Retinal pigment epithelial cell (primary cell): Measurements from ENCODE around the gene AQP4.

Source experiments
- DNase-seq: peaks from one replicate; pipeline ENCODE4 v3.0.0-alpha.2; 2010; ENCODE audit warnings: low read depth
- H3K4me3 ChIP-seq: 2 replicates; pipeline ENCODE4 v1.5.1; 2011; ENCODE audit warnings: mild to moderate bottlenecking, low read length, control low read depth, moderate library complexity
- TF ChIP-seq, protein P1 (sequence below): conservative IDR thresholded peaks from 2 replicates; pipeline ENCODE4 v1.5.1; 2011; ENCODE audit warnings: low read depth, low read length, control low read depth, inconsistent platforms

Gene AQP4

DNA sequence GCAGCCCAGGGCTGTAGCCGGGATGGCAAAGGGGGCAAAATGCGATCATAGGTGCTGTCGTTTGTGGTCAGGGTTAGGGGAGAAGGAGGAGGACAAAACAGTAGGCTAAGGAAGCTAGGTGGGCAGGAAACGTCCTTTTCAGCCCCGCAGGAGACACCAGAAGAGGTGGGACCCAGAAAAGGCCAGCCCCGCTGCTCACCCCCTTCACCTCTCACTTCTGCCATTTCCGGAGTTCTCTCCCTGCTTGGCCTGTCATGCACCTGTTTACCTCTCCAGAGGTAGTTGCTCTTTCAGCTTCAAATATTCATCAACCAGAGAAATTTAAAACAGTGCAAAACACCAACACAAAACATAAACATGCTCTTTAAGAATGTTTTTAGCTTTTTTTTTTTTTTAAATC is 849 bp downstream of the AQP4 start:
- TF ChIP-seq, protein P1, sequence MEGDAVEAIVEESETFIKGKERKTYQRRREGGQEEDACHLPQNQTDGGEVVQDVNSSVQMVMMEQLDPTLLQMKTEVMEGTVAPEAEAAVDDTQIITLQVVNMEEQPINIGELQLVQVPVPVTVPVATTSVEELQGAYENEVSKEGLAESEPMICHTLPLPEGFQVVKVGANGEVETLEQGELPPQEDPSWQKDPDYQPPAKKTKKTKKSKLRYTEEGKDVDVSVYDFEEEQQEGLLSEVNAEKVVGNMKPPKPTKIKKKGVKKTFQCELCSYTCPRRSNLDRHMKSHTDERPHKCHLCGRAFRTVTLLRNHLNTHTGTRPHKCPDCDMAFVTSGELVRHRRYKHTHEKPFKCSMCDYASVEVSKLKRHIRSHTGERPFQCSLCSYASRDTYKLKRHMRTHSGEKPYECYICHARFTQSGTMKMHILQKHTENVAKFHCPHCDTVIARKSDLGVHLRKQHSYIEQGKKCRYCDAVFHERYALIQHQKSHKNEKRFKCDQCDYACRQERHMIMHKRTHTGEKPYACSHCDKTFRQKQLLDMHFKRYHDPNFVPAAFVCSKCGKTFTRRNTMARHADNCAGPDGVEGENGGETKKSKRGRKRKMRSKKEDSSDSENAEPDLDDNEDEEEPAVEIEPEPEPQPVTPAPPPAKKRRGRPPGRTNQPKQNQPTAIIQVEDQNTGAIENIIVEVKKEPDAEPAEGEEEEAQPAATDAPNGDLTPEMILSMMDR = no peak
- DNase-seq = no peak
- H3K4me3 ChIP-seq = no peak overlapping the region

GRCh38 chr18:26863921-26864497 is 1.5 kb downstream of the AQP4 start:
- DNase-seq = no peak
- no peak overlapping the region for H3K4me3 ChIP-seq
- TF ChIP-seq, protein P1 = no peak

- TF ChIP-seq, protein P1 = no peak
- no peak for DNase-seq
- H3K4me3 ChIP-seq = peak overlapping the region; percentile 37
Measured at GRCh38 chr18:26863122-26863879, 2.2 kb downstream of the AQP4 start.

DNA sequence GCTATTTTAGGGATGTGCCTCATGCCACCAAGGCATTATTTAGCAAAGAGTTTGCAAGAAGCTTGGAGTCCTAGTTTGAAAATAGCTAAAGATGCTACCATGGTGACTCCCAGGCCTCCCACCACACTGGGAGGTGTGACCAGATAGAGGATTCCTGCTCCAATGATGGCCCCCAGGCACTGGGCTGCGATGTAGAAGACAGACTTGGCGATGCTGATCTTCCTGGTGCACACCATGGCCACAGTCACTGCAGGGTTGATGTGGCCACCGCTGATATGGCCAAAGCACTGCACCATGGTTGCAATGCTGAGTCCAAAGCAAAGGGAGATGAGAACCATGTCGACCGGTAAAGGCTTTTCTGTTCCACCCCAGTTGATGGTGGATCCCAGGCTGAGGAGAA is 3.4 kb downstream of the AQP4 start:
- DNase-seq = no peak
- no peak overlapping the region for H3K4me3 ChIP-seq
- TF ChIP-seq, protein P1 = no peak

- DNase-seq = no peak
- H3K4me3 ChIP-seq = no peak overlapping the region
- TF ChIP-seq, protein P1 = no peak
Measured at GRCh38 chr18:26854292-26854881, 11.1 kb downstream of the AQP4 start.

DNA sequence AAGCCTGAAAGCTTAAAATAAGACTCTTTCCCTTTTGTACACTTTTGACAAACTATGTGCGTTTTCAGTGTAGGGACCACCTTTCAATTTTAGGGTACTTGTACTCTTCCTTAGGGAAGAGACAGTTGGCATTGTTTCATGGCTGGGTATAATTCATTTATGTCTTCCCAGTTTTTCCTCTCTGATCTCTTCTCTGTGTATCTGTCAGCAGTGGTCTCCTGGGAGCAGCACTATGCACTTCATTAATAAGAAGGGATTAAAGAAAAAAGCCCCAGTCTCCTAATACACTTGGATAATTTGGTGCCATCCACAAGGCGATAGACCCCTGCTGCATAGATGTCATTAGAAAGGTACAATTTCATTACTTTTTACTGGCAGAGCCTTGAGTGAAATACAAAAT is 12.1 kb downstream of the AQP4 start:
- no peak overlapping the region for H3K4me3 ChIP-seq
- TF ChIP-seq, protein P1 = no peak
- no peak for DNase-seq
